Measurements from ENCODE around the gene CAV1. TPM values are rescaled to one million over a fixed set of nuclear protein-coding genes. Genes with fewer than 3 reads are reported as not detected.

CAV1 gene
- total RNA-seq, 1 experiment from 2014 or later = 154 TPM

DNA sequence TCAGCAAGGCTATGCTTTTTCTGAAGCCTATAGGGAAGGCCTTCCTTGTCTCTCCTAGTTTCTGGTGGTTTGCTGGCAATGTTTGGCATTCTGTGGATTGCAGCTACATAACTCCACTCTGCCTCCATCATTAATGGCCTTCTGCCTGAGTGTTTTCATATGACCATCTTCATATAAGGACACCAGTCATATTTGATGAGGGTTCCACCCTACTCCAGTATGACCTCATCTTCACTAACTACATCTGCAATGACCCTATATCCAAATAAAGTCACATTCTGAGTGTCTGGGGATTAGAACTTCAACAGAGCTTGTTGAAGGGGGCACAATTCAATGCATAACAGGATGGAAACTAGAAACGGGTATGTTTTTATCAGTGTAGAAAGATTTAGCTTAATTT lies 22.1 kb downstream of the CAV1 start:
- Histone ChIP-seq H3K36me3 (peaks cover 36% of the 10 kb centered on the region), H3K4me3 (no peak overlapping the region)

DNA sequence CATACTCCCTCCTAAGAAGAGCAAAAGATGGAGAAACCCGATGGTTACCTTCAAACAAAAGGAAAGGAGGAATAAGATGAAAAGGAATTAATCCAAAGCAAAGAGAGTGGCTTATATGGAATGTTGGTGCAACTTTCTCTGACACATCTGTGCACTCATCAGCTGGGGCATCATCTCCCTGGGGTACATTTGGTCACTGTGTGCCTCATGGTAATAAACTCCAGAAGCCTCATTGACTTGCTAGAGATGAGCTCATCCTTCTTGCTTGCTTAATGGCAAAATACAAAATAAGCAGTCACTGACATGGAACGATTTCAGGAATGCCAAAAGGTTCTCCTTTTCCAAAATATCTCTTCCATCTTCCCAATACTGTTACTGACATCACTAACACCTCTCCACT lies 22.5 kb downstream of the CAV1 start:
- peaks cover 47% of the 10 kb centered on the region for H3K4me1 ChIP-seq (replicated peaks)

More for the DNA sequence above, 22.1 kb downstream of the CAV1 start:
- no peak for DNase-seq (ENCODE audit: low read depth in 1 of 2, low spot score in 2 of 2)
- H3K27me3 ChIP-seq (replicated peaks) = no peaks in the 10 kb centered on the region
- no peak overlapping the region for H3K27ac ChIP-seq
- no peaks in the 10 kb centered on the region for H3K9me3 ChIP-seq (replicated peaks)
- H3K4me1 ChIP-seq (replicated peaks) = peaks cover 49% of the 10 kb centered on the region

DNA sequence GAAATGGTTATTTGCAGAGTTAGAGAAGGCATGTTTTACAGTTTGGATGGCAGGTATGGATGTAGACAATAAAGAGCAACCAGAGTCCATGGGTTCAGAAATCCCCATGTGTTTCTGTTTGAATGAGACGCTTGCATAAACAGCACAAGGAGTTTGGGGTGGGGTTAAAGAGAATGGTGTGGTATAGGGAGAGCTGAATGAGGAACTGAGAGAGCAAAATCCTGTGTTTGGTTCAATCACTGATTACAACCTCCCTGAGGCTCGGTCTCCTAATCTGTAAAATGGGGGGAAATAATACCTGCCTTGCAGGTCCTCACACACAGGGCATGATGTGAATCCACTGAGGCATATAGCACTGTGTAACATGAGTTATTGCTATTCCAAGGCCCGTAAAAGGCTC lies 23.7 kb downstream of the CAV1 start:
- no peak for DNase-seq (ENCODE audit: low read depth in 1 of 2, low spot score in 2 of 2)
- no peak overlapping the region for H3K27ac ChIP-seq
- H3K4me1 ChIP-seq (replicated peaks) = peaks cover 39% of the 10 kb centered on the region
- no peaks in the 10 kb centered on the region for H3K27me3 ChIP-seq (replicated peaks)
- H3K9me3 ChIP-seq (replicated peaks) = no peaks in the 10 kb centered on the region
- no peak overlapping the region for H3K4me3 ChIP-seq
- peaks cover 37% of the 10 kb centered on the region for H3K36me3 ChIP-seq

More for the DNA sequence above, 22.5 kb downstream of the CAV1 start:
- no peaks in the 10 kb centered on the region for H3K27me3 ChIP-seq (replicated peaks)
- H3K27ac ChIP-seq = no peak overlapping the region
- no peaks in the 10 kb centered on the region for H3K9me3 ChIP-seq (replicated peaks)
- peaks cover 40% of the 10 kb centered on the region for H3K36me3 ChIP-seq
- DNase-seq (ENCODE audit: low read depth in 1 of 2, low spot score in 2 of 2) = no peak
- H3K4me3 ChIP-seq = no peak overlapping the region

DNA sequence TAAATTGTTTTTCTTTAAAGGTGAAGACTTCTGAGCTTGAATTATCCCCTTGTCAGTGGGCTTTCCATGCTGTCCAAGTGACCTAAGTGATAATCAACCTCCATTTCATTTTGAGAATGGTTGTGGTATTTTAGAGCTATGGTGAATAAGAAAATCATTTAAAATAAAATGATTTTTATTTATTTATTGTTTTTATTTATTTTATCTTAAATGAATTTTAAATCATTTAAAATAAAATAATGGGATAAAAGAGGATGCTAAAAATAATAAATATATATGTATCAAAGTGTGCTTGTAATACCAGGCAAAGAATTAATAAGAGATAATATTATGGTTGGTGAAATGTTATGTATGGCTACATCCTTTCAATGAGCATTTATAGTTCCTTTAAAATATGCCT lies 24.5 kb downstream of the CAV1 start:
- no peak overlapping the region for H3K4me3 ChIP-seq
- peaks cover 30% of the 10 kb centered on the region for H3K4me1 ChIP-seq (replicated peaks)
- peaks cover 37% of the 10 kb centered on the region for H3K36me3 ChIP-seq
- H3K27me3 ChIP-seq (replicated peaks) = no peaks in the 10 kb centered on the region
- no peak overlapping the region for H3K27ac ChIP-seq
- no peak for DNase-seq (ENCODE audit: low read depth in 1 of 2, low spot score in 2 of 2)
- no peaks in the 10 kb centered on the region for H3K9me3 ChIP-seq (replicated peaks)

DNA sequence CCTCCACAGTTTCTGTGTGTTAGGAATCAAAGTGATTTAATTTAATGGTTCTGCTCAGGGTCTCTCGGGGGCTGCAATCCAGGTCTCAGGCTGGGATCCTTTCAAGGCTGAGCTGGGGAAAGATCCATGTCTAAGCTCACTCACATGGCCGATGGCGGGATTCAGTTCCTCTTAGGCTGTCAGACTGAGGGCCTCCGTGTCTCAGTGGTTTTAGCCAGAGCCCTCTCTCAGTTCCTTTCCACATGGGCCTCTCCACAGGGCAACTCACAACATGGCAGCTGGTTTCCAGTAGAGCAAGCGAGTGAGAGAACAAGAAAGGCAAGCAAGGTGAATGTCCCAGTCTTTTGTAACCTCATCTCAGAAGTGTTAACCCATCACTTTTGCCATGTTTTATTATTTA lies 26.9 kb downstream of the CAV1 start:
- Histone ChIP-seq H3K36me3 (peaks cover 40% of the 10 kb centered on the region), H3K4me1 (replicated peaks) (peaks cover 11% of the 10 kb centered on the region; the same call in 1 of the 2 replicates), H3K4me3 (no peak overlapping the region), H3K9me3 (replicated peaks) (no peaks in the 10 kb centered on the region), H3K27ac (no peak overlapping the region), H3K27me3 (replicated peaks) (no peaks in the 10 kb centered on the region)
- DNase-seq (ENCODE audit: low read depth in 1 of 2, low spot score in 2 of 2) = no peak

DNA sequence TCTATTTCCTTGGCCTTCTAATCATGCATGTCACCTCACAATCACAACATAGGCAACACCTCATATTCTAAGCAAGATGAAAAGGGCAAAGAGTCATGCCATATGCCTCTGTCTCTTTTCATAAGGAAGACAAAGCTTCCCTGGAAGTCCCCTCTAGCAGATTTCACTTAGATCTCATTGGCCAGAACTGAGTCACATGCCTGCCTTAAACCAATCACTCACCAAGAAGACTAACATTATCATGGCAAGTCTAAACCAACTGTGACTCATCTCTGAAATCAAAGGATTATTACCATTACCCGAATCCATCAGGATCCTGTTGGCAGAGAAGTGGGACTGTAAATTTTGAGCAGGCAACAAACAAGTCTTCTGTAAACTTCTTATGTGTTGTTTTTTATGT lies 27.8 kb downstream of the CAV1 start:
- DNase-seq (ENCODE audit: low read depth in 1 of 2, low spot score in 2 of 2) = no peak
- Histone ChIP-seq H3K4me1 (replicated peaks) (0 out of 2 replicates have a peak, but pooled peaks cover 5% of the 10 kb centered on the region), H3K36me3 (peaks cover 34% of the 10 kb centered on the region), H3K27ac (no peak overlapping the region), H3K27me3 (replicated peaks) (no peaks in the 10 kb centered on the region), H3K4me3 (no peak overlapping the region), H3K9me3 (replicated peaks) (no peaks in the 10 kb centered on the region)

DNA sequence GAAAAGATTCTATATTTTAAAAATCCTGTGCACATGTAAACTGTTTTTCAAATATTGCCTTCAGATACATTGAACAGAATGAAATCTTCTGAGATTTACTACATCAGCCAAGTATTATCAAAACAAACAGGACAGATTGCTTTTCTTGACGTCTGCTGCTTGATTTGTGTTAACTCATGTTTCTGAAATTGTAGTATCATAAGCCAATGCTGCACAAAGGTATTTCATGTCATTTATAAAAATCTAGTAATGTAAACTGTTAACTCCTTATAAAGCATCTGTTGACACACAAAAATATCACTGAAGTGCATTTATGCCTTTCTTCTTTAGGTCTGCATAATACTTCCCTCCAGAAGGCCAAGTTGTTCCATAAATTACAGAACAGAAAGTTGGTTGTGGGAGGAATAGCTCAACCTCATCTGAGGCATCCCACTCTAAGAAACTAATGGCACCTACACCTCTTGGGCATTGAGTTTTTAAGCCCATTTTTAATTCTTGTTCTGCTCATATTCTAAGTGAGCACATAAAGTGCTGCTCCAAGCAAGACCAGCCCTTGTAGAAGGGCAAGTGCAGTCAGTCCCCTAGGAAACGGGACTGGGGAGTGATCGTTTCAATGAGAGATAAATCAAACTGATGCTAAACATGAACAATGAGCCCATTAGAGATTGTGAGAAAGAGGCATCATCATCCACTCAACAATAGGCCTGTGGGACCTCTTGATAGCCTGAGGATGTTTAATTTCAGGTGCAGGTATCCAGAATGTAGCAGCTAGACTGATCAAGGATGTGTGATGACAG lies 28.5 kb downstream of the CAV1 start:
- H3K36me3 ChIP-seq = peaks cover 29% of the 10 kb centered on the region
- 0 out of 2 replicates have a peak, but pooled peaks cover 5% of the 10 kb centered on the region for H3K4me1 ChIP-seq (replicated peaks)
- no peak overlapping the region for H3K27ac ChIP-seq
- H3K27me3 ChIP-seq (replicated peaks) = no peaks in the 10 kb centered on the region
- no peaks in the 10 kb centered on the region for H3K9me3 ChIP-seq (replicated peaks)
- DNase-seq (ENCODE audit: low read depth in 1 of 2, low spot score in 2 of 2) = no peak
- no peak overlapping the region for H3K4me3 ChIP-seq

DNA sequence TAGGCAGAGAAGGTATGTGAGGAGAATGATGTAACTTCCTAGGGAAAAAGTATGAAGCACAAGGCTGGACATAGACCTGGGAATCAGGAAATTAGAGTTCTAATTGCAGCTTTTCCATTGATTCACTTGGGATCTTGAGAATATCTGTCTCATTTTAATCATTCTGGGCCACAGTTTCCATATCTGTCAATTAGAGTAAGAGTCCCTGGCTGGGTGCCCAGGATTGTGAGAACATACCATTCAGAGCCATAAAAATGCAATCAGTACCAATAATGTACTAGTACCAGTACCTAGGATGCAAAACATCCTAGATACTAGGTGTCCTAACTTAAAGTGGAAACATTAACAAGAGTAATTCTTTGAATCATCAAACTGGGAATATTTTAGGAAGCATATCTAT lies 29.6 kb downstream of the CAV1 start:
- Histone ChIP-seq H3K36me3 (peaks cover 30% of the 10 kb centered on the region), H3K9me3 (replicated peaks) (no peaks in the 10 kb centered on the region), H3K4me1 (replicated peaks) (0 out of 2 replicates have a peak, but pooled peaks cover 5% of the 10 kb centered on the region), H3K4me3 (no peak overlapping the region), H3K27ac (no peak overlapping the region), H3K27me3 (replicated peaks) (no peaks in the 10 kb centered on the region)
- no peak for DNase-seq (ENCODE audit: low read depth in 1 of 2, low spot score in 2 of 2)

DNA sequence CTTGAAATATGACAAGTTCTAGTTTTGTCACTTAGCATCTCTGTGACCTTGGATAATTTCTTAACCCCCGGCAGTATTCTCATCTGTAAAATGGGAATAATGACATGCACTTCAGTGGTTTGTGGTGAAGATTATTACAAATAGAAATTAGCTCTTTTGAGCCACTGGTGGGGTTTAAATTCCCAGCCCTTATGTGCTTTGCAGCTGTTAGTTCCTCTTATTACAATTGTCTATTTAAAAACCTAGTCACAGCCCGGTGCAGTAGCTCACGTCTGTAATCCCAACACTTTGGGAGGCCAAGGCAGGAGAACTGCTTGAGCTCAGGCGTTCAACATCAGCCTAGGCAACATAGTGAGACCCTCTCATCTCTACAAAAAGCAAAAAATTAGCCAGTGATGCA lies 30.1 kb downstream of the CAV1 start:
- Histone ChIP-seq H3K4me3 (no peak overlapping the region), H3K27ac (no peak overlapping the region), H3K9me3 (replicated peaks) (no peaks in the 10 kb centered on the region), H3K27me3 (replicated peaks) (no peaks in the 10 kb centered on the region), H3K4me1 (replicated peaks) (0 out of 2 replicates have a peak, but pooled peaks cover 5% of the 10 kb centered on the region), H3K36me3 (peaks cover 32% of the 10 kb centered on the region)
- DNase-seq (ENCODE audit: low read depth in 1 of 2, low spot score in 2 of 2) = no peak

DNA sequence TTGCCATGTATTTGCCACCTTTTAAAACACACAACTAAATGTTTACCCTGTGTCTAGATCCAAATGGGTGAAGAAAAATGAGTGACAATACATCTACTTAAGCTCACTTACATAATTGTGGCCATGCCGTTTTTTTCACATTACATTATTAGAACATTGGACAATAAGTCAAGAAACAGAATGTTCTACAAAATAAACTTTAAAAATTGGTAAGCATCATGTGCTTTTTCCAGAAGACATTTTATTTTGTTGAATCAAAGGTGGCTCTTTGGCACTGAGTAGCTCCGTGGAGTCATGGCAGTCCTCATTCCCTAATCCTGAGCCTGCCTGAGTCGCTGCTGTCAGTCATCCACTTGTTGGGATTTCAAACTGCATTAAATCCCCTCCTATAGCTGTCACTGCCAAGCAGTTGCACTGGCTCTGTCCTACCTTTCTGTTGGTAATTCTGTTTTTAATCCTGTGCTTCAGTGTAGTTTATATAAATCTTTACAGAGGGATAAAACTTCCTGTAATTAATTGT lies 32.3 kb downstream of the CAV1 start:
- Histone ChIP-seq H3K4me1 (replicated peaks) (0 out of 2 replicates have a peak, but pooled peaks cover 5% of the 10 kb centered on the region), H3K27me3 (replicated peaks) (no peaks in the 10 kb centered on the region), H3K9me3 (replicated peaks) (no peaks in the 10 kb centered on the region), H3K27ac (no peak overlapping the region), H3K36me3 (peaks cover 34% of the 10 kb centered on the region), H3K4me3 (no peak overlapping the region)
- no peak for DNase-seq (ENCODE audit: low read depth in 1 of 2, low spot score in 2 of 2)

DNA sequence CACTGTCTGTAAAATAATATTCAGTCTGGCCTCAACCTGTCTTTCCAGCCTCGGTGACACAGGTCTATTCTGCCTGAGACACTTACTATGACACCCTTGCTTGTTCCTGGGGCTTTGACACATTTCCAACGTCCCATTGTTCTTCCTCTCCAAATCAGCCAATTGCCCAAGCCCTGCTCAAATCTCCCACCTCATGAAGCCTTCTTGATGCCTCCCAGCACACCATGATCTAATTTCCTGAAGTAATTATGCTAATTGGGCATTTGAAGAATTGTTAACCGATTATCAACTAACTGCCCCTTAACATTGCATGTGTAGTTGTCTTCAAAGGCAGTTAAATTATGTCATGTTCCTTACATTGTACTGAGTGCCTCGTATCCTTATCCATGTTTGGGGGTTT lies 33.1 kb downstream of the CAV1 start:
- Histone ChIP-seq H3K9me3 (replicated peaks) (no peaks in the 10 kb centered on the region), H3K36me3 (peaks cover 29% of the 10 kb centered on the region)

DNA sequence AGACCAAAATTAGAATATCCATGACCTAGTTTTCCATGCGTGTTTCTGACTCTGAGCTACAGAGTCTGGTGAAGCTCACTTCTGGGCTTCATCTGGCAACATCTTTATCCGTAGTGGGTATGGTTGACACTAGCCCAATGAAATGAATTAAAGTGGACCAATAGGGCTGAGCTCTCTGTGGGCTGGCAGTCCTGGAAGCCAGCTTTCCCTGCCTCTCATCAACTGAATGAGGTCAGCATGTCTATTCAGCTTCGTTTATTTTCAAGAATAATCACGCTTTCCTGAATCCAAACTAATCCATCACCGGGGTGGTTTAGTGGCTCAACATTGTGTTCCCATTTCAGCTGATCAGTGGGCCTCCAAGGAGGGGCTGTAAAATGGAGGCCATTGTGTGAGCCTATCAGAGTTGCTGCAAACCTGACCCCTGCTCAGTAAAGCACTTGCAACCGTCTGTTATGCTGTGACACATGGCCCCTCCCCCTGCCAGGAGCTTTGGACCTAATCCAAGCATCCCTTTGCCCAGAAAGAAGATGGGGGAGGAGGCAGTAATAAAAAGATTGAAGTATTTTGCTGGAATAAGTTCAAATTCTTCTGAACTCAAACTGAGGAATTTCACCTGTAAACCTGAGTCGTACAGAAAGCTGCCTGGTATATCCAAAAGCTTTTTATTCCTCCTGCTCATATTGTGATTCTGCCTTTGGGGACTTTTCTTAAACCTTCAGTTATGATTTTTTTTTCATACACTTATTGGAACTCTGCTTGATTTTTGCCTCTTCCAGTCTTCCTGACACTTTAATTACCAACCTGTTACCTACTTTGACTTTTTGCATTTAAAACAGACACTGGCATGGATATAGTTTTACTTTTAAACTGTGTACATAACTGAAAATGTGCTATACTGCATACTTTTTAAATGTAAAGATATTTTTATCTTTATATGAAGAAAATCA lies 35.5 kb downstream of the CAV1 start:
- no peak overlapping the region for H3K27ac ChIP-seq
- no peak overlapping the region for H3K4me3 ChIP-seq
- no peaks in the 10 kb centered on the region for H3K9me3 ChIP-seq (replicated peaks)
- no peaks in the 10 kb centered on the region; the same call in 1 of the 2 replicates for H3K27me3 ChIP-seq (replicated peaks)
- no peak for DNase-seq (ENCODE audit: low read depth in 1 of 2, low spot score in 2 of 2)
- H3K4me1 ChIP-seq (replicated peaks) = no peaks in the 10 kb centered on the region
- H3K36me3 ChIP-seq = peaks cover 29% of the 10 kb centered on the region

More for the DNA sequence above, 33.1 kb downstream of the CAV1 start:
- DNase-seq (ENCODE audit: low read depth in 1 of 2, low spot score in 2 of 2) = no peak
- Histone ChIP-seq H3K4me1 (replicated peaks) (no peaks in the 10 kb centered on the region), H3K27me3 (replicated peaks) (no peaks in the 10 kb centered on the region; the same call in 1 of the 2 replicates), H3K27ac (no peak overlapping the region), H3K4me3 (no peak overlapping the region)

DNA sequence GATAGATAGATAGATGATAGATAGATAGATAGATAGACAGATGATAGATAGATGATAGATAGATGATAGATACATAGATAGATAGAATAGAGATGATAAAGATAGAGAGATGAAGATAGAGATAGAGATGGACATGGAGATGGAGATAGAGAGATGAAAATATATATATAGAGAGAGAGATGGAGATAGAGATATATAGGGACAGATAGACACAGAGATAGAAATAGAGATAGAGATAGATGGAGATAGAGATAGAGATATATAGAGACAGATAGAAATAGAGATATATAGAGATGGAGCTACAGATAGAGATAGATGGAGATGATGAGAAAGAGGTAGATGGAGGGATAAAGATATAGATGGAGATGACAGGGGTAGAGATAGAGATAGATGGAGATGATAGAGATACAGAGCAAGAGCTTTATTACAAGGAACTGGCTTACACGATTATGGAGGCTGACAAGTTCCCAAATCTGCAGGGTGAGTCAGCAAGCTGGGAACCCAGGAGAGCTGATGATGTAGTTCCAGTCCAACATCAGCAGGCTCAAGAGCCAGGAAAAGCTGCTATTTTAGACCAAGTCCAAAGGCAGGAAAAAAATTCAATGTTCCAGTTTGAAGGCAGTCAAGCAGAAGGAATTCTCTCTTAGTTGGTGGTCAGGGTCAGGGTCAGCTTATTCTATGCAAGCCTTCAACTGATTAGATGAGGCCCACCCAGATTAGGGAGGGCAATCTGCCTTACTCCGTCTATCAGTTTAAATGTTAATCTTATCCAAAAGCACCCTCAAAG lies 37.1 kb downstream of the CAV1 start:
- no peak overlapping the region for H3K4me3 ChIP-seq
- H3K27ac ChIP-seq = no peak overlapping the region
- no peaks in the 10 kb centered on the region for H3K9me3 ChIP-seq (replicated peaks)
- DNase-seq (ENCODE audit: low read depth in 1 of 2, low spot score in 2 of 2) = no peak
- H3K4me1 ChIP-seq (replicated peaks) = no peaks in the 10 kb centered on the region
- H3K27me3 ChIP-seq (replicated peaks) = no peaks in the 10 kb centered on the region; the same call in 1 of the 2 replicates
- peaks cover 22% of the 10 kb centered on the region for H3K36me3 ChIP-seq
